WI38 (cell line): ENCODE data around the gene IGFBP2.

Experiments used
- H3K4me3 ChIP-seq: 2 replicates; pipeline ENCODE4 v1.5.1; 2011; ENCODE audit warnings: low read depth, mild to moderate bottlenecking, control low read depth, low read length
- CTCF ChIP-seq: IDR thresholded peaks from 2 replicates; pipeline ENCODE4 v1.5.1; 2012; ENCODE audit warnings: low read depth, mild to moderate bottlenecking, control low read depth, low read length

IGFBP2 gene

DNA sequence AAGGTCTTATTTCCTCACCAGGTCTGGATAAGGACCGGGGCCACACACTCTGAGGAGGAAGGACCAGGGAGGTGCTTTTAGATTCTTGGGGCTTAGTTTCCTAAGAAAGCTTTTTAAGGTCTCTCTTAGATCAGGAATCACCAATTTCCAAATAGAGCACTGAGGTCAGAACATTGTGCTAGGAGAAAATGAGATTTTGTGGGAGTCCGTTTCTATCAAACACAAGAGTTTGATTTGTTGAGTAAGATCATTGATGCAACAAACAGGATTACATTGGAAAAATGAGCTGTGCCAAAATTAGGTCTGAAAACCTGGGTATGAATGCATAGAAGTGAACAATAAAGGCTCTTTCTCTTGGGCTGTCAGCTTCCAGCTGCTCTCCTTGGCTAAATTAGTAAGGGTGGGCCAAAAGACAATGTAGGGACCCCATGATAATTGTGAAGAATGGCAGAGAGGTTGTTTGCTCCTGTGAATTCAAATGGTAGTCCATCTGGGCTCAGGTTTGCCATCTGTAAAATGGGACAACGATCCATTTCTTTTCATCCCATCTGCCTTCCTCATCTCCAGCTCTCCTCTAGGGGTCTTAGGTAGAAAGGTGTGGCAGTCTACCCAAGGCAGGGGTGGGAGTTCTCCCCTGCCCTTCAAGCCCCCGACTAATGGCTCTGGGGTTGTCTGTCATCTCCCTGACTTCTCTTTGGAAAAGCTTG is 20.0 kb downstream of the IGFBP2 start:
- no peak for TF ChIP-seq CTCF
- H3K4me3 ChIP-seq: no peak overlapping the region

DNA sequence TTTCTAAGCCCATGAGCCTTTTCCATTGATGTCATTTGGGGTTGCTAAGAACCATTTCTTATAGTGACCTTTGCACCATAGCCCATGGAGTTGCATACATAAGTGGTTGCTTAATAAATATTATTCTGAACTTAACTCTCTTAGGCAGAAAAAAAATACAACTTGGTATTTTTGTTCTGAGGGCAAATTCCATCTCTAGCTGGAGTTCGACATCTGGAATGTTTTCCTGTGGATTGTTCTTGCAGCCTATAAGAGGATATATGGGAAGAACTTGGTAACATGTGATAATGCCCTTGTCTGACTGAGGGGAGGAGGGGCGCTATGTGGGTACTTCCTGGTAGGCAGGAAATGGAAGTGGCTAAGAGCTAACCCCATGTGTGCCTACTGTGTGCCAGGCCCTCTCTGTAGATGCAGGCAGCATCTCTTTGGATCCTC is 20.7 kb downstream of the IGFBP2 start:
- no peak overlapping the region for H3K4me3 ChIP-seq
- TF ChIP-seq CTCF: no peak

DNA sequence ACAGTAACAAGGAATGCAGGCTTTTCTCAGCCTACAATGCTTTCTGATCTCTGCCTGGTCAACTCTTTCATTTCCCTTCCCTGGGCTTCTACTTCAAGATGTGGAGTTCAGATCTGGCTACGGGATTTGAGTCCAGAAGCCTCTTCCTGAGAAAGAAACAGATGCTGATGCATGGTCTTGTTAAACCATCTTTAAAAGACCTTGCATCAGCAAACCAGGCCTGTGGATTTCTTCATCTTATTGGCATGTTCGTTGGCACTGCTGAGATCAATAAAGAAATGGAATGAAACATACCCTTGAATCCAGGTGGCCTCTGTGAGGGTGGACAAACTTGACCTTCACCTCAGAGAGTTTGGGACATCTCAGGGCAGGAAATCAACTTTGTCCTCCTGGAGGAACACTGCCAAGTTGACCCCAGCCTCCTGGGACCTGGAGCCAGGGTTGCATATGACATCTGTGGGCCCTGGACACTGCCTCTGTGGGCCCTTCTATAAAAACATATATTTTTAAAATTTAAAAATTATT is 21.4 kb downstream of the IGFBP2 start:
- no peak overlapping the region for H3K4me3 ChIP-seq
- TF ChIP-seq CTCF: no peak

- no peak overlapping the region for H3K4me3 ChIP-seq
- no peak for TF ChIP-seq CTCF
Observed at GRCh38 chr2:216657086-216657855, 24.1 kb downstream of the IGFBP2 start.

- TF ChIP-seq CTCF: no peak
- no peak overlapping the region for H3K4me3 ChIP-seq
Observed at GRCh38 chr2:216657980-216658379, 24.8 kb downstream of the IGFBP2 start.

GRCh38 chr2:216658757-216659156 is 25.5 kb downstream of the IGFBP2 start:
- H3K4me3 ChIP-seq: no peak overlapping the region
- no peak for TF ChIP-seq CTCF

DNA sequence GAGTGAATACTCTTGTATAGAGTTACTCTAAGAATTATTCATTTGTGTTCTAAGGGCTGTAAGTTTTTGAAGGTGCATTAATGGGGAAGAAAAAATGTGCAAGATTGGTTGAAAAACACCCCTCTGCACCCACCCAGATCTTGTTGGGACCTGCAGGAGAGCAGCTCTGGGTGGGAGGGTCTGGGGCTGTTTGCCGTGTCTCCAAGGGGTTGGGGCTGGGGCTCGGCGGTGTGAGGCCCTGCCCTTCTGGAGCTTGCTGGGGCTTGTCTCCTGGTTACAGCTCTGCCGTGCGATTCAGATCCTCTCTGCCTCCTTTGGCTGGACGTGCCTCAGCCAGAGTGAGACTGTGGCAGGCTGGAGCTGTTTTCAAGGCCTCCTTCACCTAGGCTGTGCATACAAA is 26.1 kb downstream of the IGFBP2 start:
- no peak overlapping the region for H3K4me3 ChIP-seq
- no peak for TF ChIP-seq CTCF
